Measurements from ENCODE around the gene UFD1. TPM values are rescaled to one million over a fixed set of nuclear protein-coding genes. Genes with fewer than 3 reads are reported as not detected.

The UFD1 gene
- total RNA-seq, 1 donor from 2014 or later, result 37.1 TPM

DNA sequence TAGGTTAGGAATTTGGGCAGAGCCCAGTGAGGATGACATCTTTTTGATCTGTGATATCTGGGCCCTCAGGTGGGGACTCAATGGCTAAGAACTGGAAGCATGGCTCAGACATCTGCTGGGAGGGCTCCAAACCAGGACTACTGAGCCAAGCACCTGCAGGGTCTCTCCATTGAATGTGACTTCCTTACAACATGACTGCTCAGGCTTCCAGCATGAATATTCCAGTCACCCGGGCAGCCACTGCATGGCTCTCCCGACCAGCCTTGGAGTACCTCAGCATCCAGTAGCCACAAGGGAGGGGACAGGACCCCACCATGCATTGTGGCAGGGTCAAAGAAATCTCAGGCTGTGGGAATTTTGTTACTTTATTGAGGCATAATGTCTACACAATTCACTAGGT, 9.3 kb upstream of the UFD1 start:
- no peaks in the 10 kb centered on the region for H3K27me3 ChIP-seq (ENCODE audit: control insufficient read depth in 3 of 3, insufficient read depth in 3 of 3, low read length in 3 of 3)
- H3K9me3 ChIP-seq (ENCODE audit: control insufficient read depth in 3 of 3, low read length in 3 of 3), result no peaks in the 10 kb centered on the region
- no peak overlapping the region for H3K9ac ChIP-seq (ENCODE audit: low read depth in 1 of 3, low read length in 3 of 3)
- no peaks in the 10 kb centered on the region for H3K4me1 ChIP-seq (ENCODE audit: control insufficient read depth in 3 of 3, insufficient read depth in 3 of 3, low read length in 3 of 3)
- H3K27ac ChIP-seq (ENCODE audit: low read depth, low read length), result no peak overlapping the region
- H3K4me3 ChIP-seq (ENCODE audit: low read length in 3 of 3), result no peak overlapping the region
- no peaks in the 10 kb centered on the region for H3K36me3 ChIP-seq (ENCODE audit: control insufficient read depth in 3 of 3, insufficient read depth in 3 of 3, low read length in 3 of 3)

DNA sequence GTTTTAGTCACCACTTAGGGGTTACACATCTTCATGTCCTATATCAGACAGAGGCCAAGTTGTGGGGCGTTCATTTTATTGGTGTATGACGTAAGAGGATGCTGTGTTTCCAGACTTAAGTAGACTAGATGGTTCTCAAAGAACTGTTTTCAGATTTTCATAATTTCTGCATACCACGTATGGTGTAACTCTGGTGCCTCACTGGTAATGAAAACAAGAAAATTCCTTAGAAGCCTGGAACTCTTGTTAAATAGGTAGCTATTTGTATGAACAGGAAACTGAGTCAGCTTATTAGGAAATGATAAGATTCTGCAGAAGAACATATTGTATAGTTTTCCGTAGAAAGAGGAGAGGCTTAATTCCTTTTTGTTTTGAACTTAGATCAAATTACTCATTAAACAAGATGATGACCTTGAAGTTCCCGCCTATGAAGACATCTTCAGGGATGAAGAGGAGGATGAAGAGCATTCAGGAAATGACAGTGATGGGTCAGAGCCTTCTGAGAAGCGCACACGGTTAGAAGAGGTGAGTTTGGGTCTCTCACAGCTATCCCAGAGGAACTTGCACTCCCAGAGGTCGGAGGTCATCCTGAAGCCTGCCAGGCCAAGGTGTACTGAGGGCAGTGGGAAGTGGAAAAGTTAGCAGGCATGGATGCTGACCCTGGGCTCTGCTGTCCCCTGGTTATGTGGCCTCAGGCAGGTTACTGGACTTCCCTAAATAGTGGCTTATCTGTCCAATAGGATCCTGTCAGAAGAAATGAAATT, 4.7 kb upstream of the UFD1 start:
- Histone ChIP-seq H3K27ac (ENCODE audit: low read depth, low read length) (no peak overlapping the region), H3K9ac (ENCODE audit: low read depth in 1 of 3, low read length in 3 of 3) (no peak overlapping the region), H3K4me1 (ENCODE audit: control insufficient read depth in 3 of 3, insufficient read depth in 3 of 3, low read length in 3 of 3) (peaks cover 6 to 8% (median 7%) of the 10 kb centered on the region in 3 donors), H3K4me3 (ENCODE audit: low read length in 3 of 3) (no peak overlapping the region), H3K27me3 (ENCODE audit: control insufficient read depth in 3 of 3, insufficient read depth in 3 of 3, low read length in 3 of 3) (no peaks in the 10 kb centered on the region), H3K9me3 (ENCODE audit: control insufficient read depth in 3 of 3, low read length in 3 of 3) (no peaks in the 10 kb centered on the region), H3K36me3 (ENCODE audit: control insufficient read depth in 3 of 3, insufficient read depth in 3 of 3, low read length in 3 of 3) (no peaks in the 10 kb centered on the region)

DNA sequence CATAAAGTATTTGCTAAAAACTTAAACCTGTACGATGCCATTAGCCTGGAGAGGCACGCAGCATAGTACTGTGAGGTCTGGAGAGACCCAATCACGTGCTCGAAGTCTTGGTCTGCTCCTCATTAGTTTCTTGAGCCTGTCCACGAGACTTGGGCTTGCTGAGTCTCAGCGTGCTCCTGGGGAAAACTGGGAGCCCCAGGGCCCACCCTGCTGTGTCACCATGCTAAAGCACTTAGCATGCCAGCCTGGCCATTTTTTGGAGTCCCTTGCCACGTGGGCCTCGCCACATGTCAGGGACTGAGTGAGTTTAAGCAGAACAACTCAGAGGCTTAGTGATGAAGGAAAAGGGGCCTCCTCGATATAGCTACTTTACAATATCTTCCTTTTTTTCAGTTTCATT, 3.3 kb upstream of the UFD1 start:
- Histone ChIP-seq H3K4me3 (ENCODE audit: low read length in 3 of 3) (no peak overlapping the region), H3K27ac (ENCODE audit: low read depth, low read length) (no peak overlapping the region), H3K9me3 (ENCODE audit: control insufficient read depth in 3 of 3, low read length in 3 of 3) (no peaks in the 10 kb centered on the region), H3K9ac (ENCODE audit: low read depth in 1 of 3, low read length in 3 of 3) (no peak overlapping the region), H3K27me3 (ENCODE audit: control insufficient read depth in 3 of 3, insufficient read depth in 3 of 3, low read length in 3 of 3) (no peaks in the 10 kb centered on the region), H3K36me3 (ENCODE audit: control insufficient read depth in 3 of 3, insufficient read depth in 3 of 3, low read length in 3 of 3) (no peaks in the 10 kb centered on the region), H3K4me1 (ENCODE audit: control insufficient read depth in 3 of 3, insufficient read depth in 3 of 3, low read length in 3 of 3) (peaks cover 12 to 18% (median 17%) of the 10 kb centered on the region in 3 donors)

DNA sequence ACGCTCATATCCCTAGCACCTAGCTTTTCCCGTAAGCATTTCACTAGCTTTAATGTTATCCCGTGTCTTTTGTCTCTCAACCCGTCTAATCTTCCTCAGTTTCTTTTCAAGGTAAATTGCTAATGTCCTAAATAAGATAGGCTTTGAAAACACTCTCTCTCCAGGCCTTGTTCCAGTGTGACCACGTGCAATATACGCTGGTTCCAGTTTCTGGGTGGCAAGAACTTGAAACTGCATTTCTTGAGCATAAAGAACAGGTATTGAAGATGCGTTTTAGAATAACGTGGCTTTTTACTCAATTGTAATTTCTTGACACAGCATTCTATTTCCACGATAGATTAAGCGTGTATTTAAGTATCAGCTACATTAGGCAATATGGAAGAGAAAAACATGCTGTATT, 1.8 kb upstream of the UFD1 start:
- no peak overlapping the region for H3K27ac ChIP-seq (ENCODE audit: low read depth, low read length)
- peaks cover 0 to 4% (median 3%) of the 10 kb centered on the region in 3 donors for H3K36me3 ChIP-seq (ENCODE audit: control insufficient read depth in 3 of 3, insufficient read depth in 3 of 3, low read length in 3 of 3)
- H3K4me3 ChIP-seq (ENCODE audit: low read length in 3 of 3), result no peak overlapping the region
- H3K4me1 ChIP-seq (ENCODE audit: control insufficient read depth in 3 of 3, insufficient read depth in 3 of 3, low read length in 3 of 3), result peaks cover 18 to 27% (median 22%) of the 10 kb centered on the region in 3 donors
- no peak overlapping the region for H3K9ac ChIP-seq (ENCODE audit: low read depth in 1 of 3, low read length in 3 of 3)
- no peaks in the 10 kb centered on the region for H3K27me3 ChIP-seq (ENCODE audit: control insufficient read depth in 3 of 3, insufficient read depth in 3 of 3, low read length in 3 of 3)
- no peaks in the 10 kb centered on the region for H3K9me3 ChIP-seq (ENCODE audit: control insufficient read depth in 3 of 3, low read length in 3 of 3)

DNA sequence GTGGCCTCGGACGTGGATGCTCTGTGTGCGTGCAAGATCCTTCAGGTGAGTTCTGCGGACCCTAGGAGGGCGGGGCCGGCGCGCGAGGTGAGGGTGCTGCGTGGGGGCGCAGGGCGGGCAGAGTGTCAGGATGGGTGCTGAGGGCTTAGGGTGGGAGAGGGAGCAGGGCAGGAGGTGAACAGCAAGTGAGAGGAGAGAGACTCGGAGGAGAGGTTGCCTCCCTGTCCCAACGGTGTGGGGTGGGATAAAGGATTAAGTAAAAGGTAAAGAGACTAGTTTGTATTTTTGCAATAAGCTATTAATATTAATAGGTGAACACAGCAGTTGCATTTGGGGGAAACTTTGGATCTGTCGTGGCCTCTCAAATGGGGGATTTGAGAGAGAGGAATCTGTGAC, 1.2 kb upstream of the UFD1 start:
- peaks cover 21 to 33% (median 22%) of the 10 kb centered on the region in 3 donors for H3K4me1 ChIP-seq (ENCODE audit: control insufficient read depth in 3 of 3, insufficient read depth in 3 of 3, low read length in 3 of 3)
- H3K36me3 ChIP-seq (ENCODE audit: control insufficient read depth in 3 of 3, insufficient read depth in 3 of 3, low read length in 3 of 3), result peaks cover 4 to 5% (median 4%) of the 10 kb centered on the region in 3 donors
- no peak overlapping the region for H3K27ac ChIP-seq (ENCODE audit: low read depth, low read length)
- peak overlapping the region in 1 of 3 donors; percentile 96 for H3K9ac ChIP-seq (ENCODE audit: low read depth in 1 of 3, low read length in 3 of 3)
- no peaks in the 10 kb centered on the region for H3K9me3 ChIP-seq (ENCODE audit: control insufficient read depth in 3 of 3, low read length in 3 of 3)
- peak overlapping the region; percentile 27 to 70 (median 65) for H3K4me3 ChIP-seq (ENCODE audit: low read length in 3 of 3)
- no peaks in the 10 kb centered on the region for H3K27me3 ChIP-seq (ENCODE audit: control insufficient read depth in 3 of 3, insufficient read depth in 3 of 3, low read length in 3 of 3)

DNA sequence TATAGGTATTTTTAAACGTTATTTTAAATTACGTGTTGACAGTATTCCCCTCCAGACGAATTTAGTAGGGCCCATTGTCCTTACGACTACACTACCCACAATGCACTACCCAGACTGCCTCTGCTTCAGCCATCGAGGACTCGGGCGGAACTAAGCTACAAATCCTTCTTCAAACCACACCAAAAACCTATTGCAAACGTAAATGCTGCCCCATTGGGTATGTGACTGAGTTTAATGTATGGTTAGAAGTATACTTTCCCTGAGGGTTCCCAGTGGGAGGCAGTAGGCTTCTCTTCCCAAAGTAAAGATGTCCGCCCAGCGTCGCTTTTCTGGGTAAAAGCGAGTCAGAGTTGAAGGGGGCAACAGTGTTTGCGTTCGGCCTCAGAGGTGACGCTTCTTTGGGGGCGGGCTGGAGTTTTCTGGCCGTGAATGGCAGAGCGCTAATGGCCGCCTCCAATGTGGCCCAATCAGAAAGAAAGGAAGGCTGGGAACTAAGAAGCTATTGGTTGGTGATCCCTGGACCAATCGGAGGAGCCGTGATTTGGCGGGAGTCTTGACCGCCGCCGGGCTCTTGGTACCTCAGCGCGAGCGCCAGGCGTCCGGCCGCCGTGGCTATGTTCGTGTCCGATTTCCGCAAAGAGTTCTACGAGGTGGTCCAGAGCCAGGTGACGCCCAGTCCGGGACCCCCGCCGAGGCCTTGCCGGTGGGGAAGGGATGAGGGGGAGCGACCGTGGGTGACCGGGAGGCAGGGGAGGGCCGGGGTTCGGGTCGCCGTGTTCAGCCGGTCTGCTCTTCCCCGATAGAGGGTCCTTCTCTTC, 571 bp upstream of the UFD1 start, which contains the start of gene CDC45:
Gene CDC45 (plus strand): TSS at position 566 of the 818 bp plus-strand sequence. CDS start 49 bp downstream, at position 615.
- peaks cover 22 to 34% (median 24%) of the 10 kb centered on the region in 3 donors for H3K4me1 ChIP-seq (ENCODE audit: control insufficient read depth in 3 of 3, insufficient read depth in 3 of 3, low read length in 3 of 3)
- H3K9ac ChIP-seq (ENCODE audit: low read depth in 1 of 3, low read length in 3 of 3), result peak within 1 kb of the TSS; percentile 89 to 96 (median 94)
- H3K27me3 ChIP-seq (ENCODE audit: control insufficient read depth in 3 of 3, insufficient read depth in 3 of 3, low read length in 3 of 3), result no peaks in the 10 kb centered on the region
- peak within 1 kb of the TSS; percentile 80 to 96 (median 95) for H3K4me3 ChIP-seq (ENCODE audit: low read length in 3 of 3)
- H3K36me3 ChIP-seq (ENCODE audit: control insufficient read depth in 3 of 3, insufficient read depth in 3 of 3, low read length in 3 of 3), result peaks cover 7 to 10% (median 10%) of the 10 kb centered on the region in 3 donors
- H3K9me3 ChIP-seq (ENCODE audit: control insufficient read depth in 3 of 3, low read length in 3 of 3), result no peaks in the 10 kb centered on the region
- peak within 1 kb of the TSS; percentile 100 for H3K27ac ChIP-seq (ENCODE audit: low read depth, low read length)

DNA sequence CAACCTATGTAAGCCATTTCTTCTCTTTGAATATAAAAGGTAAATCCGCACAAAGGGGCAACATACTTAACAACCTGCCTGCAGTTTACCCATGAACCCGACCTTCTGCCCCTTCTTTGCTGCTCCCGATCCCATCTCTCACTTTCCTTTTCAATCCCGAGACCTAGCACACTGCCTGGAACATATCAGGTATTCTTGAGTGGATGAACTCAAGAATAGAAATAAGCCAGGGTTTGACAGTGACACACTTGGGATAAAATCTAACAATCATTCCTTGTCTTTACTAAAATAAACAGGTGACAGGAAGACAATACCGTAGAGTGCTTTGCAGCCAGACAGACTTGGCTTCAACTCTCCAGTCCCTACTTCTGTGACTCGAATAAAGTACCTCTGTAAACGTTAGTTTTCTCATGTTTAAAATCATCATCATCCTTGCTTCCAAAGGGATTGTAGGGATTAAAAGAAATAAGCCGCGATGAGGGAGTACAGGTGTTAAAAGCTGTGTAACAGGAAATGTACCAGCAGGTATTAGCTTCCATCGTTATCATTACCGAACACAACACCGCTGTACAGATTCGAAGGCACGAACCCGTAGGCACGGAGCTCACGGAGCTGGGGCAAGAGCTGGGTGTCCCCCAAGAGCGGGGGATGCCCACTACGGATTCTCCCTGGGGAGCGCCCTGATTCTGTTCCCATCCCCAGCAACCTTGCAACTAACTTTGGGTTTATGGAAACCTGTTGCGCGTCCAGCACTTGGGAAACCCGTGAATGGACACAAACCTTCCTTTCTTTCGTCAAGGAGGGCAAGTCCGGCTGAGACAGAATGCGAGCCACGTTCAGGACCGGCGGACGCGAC, 720 bp downstream of the UFD1 start:
- H3K9ac ChIP-seq (ENCODE audit: low read depth in 1 of 3, low read length in 3 of 3), result peak overlapping the region; percentile 89 to 96 (median 94)
- H3K9me3 ChIP-seq (ENCODE audit: control insufficient read depth in 3 of 3, low read length in 3 of 3), result no peaks in the 10 kb centered on the region
- H3K36me3 ChIP-seq (ENCODE audit: control insufficient read depth in 3 of 3, insufficient read depth in 3 of 3, low read length in 3 of 3), result peaks cover 15 to 18% (median 17%) of the 10 kb centered on the region in 3 donors
- no peaks in the 10 kb centered on the region for H3K27me3 ChIP-seq (ENCODE audit: control insufficient read depth in 3 of 3, insufficient read depth in 3 of 3, low read length in 3 of 3)
- peaks cover 29 to 42% (median 33%) of the 10 kb centered on the region in 3 donors for H3K4me1 ChIP-seq (ENCODE audit: control insufficient read depth in 3 of 3, insufficient read depth in 3 of 3, low read length in 3 of 3)
- peak overlapping the region; percentile 100 for H3K27ac ChIP-seq (ENCODE audit: low read depth, low read length)
- peak overlapping the region; percentile 80 to 96 (median 95) for H3K4me3 ChIP-seq (ENCODE audit: low read length in 3 of 3)

DNA sequence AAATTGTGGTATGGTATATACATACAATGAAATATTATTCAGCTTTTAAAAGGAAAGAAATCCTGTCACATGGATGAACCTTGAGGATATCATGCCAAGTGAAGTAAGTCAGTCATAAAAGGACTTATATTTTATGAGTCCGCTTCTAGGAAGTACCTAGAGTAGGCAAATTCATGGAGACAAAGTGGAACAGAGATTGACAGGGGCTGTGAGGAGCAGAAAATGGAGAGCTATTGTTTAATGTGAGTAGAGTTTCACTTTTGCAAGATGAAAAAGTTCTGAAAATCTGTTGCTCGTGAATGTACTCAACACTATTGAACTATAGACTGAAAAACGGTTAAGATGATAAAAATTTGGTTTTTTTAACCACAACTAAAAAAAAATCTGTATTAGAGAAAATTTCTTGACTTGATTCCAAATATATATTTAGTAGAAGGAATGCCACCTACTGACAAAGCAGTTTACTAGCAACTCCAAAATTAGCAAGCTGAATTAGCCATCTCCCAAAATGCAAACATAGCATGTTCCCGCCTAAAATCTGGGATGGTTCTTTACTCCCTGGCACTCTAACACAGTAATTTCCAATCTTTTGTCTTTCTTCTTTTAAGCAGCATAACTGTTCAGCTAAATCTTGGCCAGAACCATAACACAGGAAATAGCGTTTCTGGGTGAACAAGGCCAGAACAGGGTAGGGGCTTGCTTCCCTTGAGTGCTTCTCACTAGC, 1.5 kb downstream of the UFD1 start:
- peaks cover 19 to 26% (median 25%) of the 10 kb centered on the region in 3 donors for H3K36me3 ChIP-seq (ENCODE audit: control insufficient read depth in 3 of 3, insufficient read depth in 3 of 3, low read length in 3 of 3)
- H3K4me3 ChIP-seq (ENCODE audit: low read length in 3 of 3), result peak overlapping the region; percentile 80 to 96 (median 95)
- H3K9me3 ChIP-seq (ENCODE audit: control insufficient read depth in 3 of 3, low read length in 3 of 3), result no peaks in the 10 kb centered on the region
- H3K4me1 ChIP-seq (ENCODE audit: control insufficient read depth in 3 of 3, insufficient read depth in 3 of 3, low read length in 3 of 3), result peaks cover 30 to 46% (median 38%) of the 10 kb centered on the region in 3 donors
- H3K27me3 ChIP-seq (ENCODE audit: control insufficient read depth in 3 of 3, insufficient read depth in 3 of 3, low read length in 3 of 3), result no peaks in the 10 kb centered on the region
- peak overlapping the region; percentile 89 to 96 (median 94) for H3K9ac ChIP-seq (ENCODE audit: low read depth in 1 of 3, low read length in 3 of 3)
- H3K27ac ChIP-seq (ENCODE audit: low read depth, low read length), result peak overlapping the region; percentile 100

DNA sequence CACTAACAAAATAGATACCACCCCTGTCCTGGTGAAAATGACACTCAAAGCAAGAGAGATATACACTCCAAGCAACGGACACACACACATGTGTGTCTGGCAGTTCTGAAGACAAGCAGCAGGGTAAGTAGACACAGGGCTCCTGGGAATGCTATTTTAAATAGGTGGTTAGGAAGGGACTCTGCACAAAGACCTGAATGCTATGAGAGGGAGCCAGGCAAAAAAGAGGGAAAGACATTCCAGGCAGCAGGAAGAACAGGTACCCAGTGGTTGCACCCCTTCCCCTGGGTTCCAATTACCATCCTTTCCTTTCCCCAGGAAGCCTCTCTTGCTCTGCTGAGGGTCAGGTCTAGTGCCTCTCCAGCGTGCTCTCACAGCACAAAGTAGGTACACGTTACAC, 3.0 kb downstream of the UFD1 start:
- Histone ChIP-seq H3K9ac (ENCODE audit: low read depth in 1 of 3, low read length in 3 of 3) (peak overlapping the region in 2 of 3 donors; percentile 7 to 63), H3K27me3 (ENCODE audit: control insufficient read depth in 3 of 3, insufficient read depth in 3 of 3, low read length in 3 of 3) (no peaks in the 10 kb centered on the region), H3K4me3 (ENCODE audit: low read length in 3 of 3) (no peak overlapping the region), H3K27ac (ENCODE audit: low read depth, low read length) (no peak overlapping the region), H3K36me3 (ENCODE audit: control insufficient read depth in 3 of 3, insufficient read depth in 3 of 3, low read length in 3 of 3) (peaks cover 32 to 40% (median 40%) of the 10 kb centered on the region in 3 donors), H3K4me1 (ENCODE audit: control insufficient read depth in 3 of 3, insufficient read depth in 3 of 3, low read length in 3 of 3) (peaks cover 30 to 46% (median 38%) of the 10 kb centered on the region in 3 donors), H3K9me3 (ENCODE audit: control insufficient read depth in 3 of 3, low read length in 3 of 3) (no peaks in the 10 kb centered on the region)
